ENCODE results near the gene CAMP. TPM values are rescaled to one million over a fixed set of nuclear protein-coding genes. Genes with fewer than 3 reads are reported as not detected.

The CAMP gene
- total RNA-seq, 4 donors from 2014 or later, result not detected

GRCh38 chr3:48218537-48218936, 4.8 kb upstream of the CAMP start:
- DNase-seq, result no peak
- 89% methylated on average over 5 of the region's 5 CpGs; no CpG with 5 or more reads in 1 of the 2 donors for WGBS, 2 donors (ENCODE audit: low coverage in 1 of 2)
- no peak for TF ChIP-seq CTCF (IDR thresholded peaks at IDR 0.05)
- no peak for TF ChIP-seq POLR2A (IDR thresholded peaks at IDR 0.05)
- no peak for TF ChIP-seq EP300 (IDR thresholded peaks at IDR 0.05; ENCODE audit: low read depth)
- no peak for TF ChIP-seq POLR2AphosphoS5 (IDR thresholded peaks at IDR 0.05)
- in situ Hi-C loops (cut with MboI; ENCODE audit: low pct_ligation_motif_present in 1 of 4, low pct_unique_long_range_greater_than_20kb in 1 of 4, low sequenced_read_pairs in 3 of 4), result no loop called here
- Histone ChIP-seq H3K27me3 (no peaks in the 10 kb centered on the region), H3K36me3 (no peaks in the 10 kb centered on the region), H3K4me3 (no peak overlapping the region), H3K9me3 (no peaks in the 10 kb centered on the region), H3K4me1 (peaks cover 0 to 19% (median 5%) of the 10 kb centered on the region in 4 donors), H3K27ac (no peak overlapping the region)
- intact Hi-C loops (cut with DNase I; ENCODE audit: low total_unique reads), result no loop called here

GRCh38 chr3:48219543-48219942, 3.8 kb upstream of the CAMP start:
- H3K9me3 ChIP-seq, result no peaks in the 10 kb centered on the region
- H3K4me3 ChIP-seq, result no peak overlapping the region
- no peaks in the 10 kb centered on the region for H3K27me3 ChIP-seq
- WGBS, 2 donors (ENCODE audit: low coverage in 1 of 2), result 89% methylated on average over 3 of the region's 3 CpGs; no CpG with 5 or more reads in 1 of the 2 donors
- H3K27ac ChIP-seq, result no peak overlapping the region
- no peaks in the 10 kb centered on the region for H3K36me3 ChIP-seq
- intact Hi-C loops (cut with DNase I; ENCODE audit: low total_unique reads), result no loop called here
- in situ Hi-C loops (cut with MboI; ENCODE audit: low pct_ligation_motif_present in 1 of 4, low pct_unique_long_range_greater_than_20kb in 1 of 4, low sequenced_read_pairs in 3 of 4), result no loop called here
- no peak for DNase-seq
- TF ChIP-seq POLR2AphosphoS5 (IDR thresholded peaks at IDR 0.05) (no peak), CTCF (IDR thresholded peaks at IDR 0.05) (no peak), POLR2A (IDR thresholded peaks at IDR 0.05) (no peak), EP300 (IDR thresholded peaks at IDR 0.05; ENCODE audit: low read depth) (no peak)
- H3K4me1 ChIP-seq, result peaks cover 0 to 19% (median 5%) of the 10 kb centered on the region in 4 donors

- in situ Hi-C loops (cut with MboI; ENCODE audit: low pct_ligation_motif_present in 1 of 4, low pct_unique_long_range_greater_than_20kb in 1 of 4, low sequenced_read_pairs in 3 of 4) (no loop called here), intact Hi-C loops (cut with DNase I; ENCODE audit: low total_unique reads) (no loop called here)
- Histone ChIP-seq H3K27me3 (no peaks in the 10 kb centered on the region), H3K4me1 (peaks cover 0 to 10% (median 0%) of the 10 kb centered on the region in 4 donors), H3K9me3 (no peaks in the 10 kb centered on the region), H3K4me3 (no peak overlapping the region), H3K27ac (no peak overlapping the region), H3K36me3 (no peaks in the 10 kb centered on the region)
- TF ChIP-seq EP300 (IDR thresholded peaks at IDR 0.05; ENCODE audit: low read depth), result no peak
- no peak for TF ChIP-seq POLR2A (IDR thresholded peaks at IDR 0.05)
- no peak for TF ChIP-seq POLR2AphosphoS5 (IDR thresholded peaks at IDR 0.05)
- no peak for TF ChIP-seq CTCF (IDR thresholded peaks at IDR 0.05)
- DNase-seq, result no peak
- 86 to 93% methylated on average over 5 to 9 of the region's 9 CpGs for WGBS, 2 donors (ENCODE audit: low coverage in 1 of 2)
Observed at GRCh38 chr3:48220746-48221145, 2.5 kb upstream of the CAMP start.

GRCh38 chr3:48225587-48225986, 2.3 kb downstream of the CAMP start:
- WGBS, 2 donors (ENCODE audit: low coverage in 1 of 2), result 62% methylated on average over 2 to 3 of the region's 3 CpGs
- TF ChIP-seq POLR2A (IDR thresholded peaks at IDR 0.05), result no peak
- no peaks in the 10 kb centered on the region for H3K9me3 ChIP-seq
- H3K27me3 ChIP-seq, result no peaks in the 10 kb centered on the region
- H3K4me1 ChIP-seq, result no peaks in the 10 kb centered on the region
- in situ Hi-C loops (cut with MboI; ENCODE audit: low pct_ligation_motif_present in 1 of 4, low pct_unique_long_range_greater_than_20kb in 1 of 4, low sequenced_read_pairs in 3 of 4), result no loop called here
- no peak overlapping the region for H3K27ac ChIP-seq
- no peak overlapping the region for H3K4me3 ChIP-seq
- no peaks in the 10 kb centered on the region for H3K36me3 ChIP-seq
- no peak for DNase-seq
- intact Hi-C loops (cut with DNase I; ENCODE audit: low total_unique reads), result no loop called here

GRCh38 chr3:48226939-48227338, 3.6 kb downstream of the CAMP start:
- TF ChIP-seq EP300 (IDR thresholded peaks at IDR 0.05; ENCODE audit: low read depth) (no peak), POLR2AphosphoS5 (IDR thresholded peaks at IDR 0.05) (no peak), CTCF (IDR thresholded peaks at IDR 0.05) (no peak), POLR2A (IDR thresholded peaks at IDR 0.05) (no peak)
- 48 to 57% methylated on average over 2 to 3 of the region's 3 CpGs for WGBS, 2 donors (ENCODE audit: low coverage in 1 of 2)
- H3K4me1 ChIP-seq, result no peaks in the 10 kb centered on the region
- H3K36me3 ChIP-seq, result no peaks in the 10 kb centered on the region
- no peaks in the 10 kb centered on the region for H3K9me3 ChIP-seq
- intact Hi-C loops (cut with DNase I; ENCODE audit: low total_unique reads) (no loop called here), in situ Hi-C loops (cut with MboI; ENCODE audit: low pct_ligation_motif_present in 1 of 4, low pct_unique_long_range_greater_than_20kb in 1 of 4, low sequenced_read_pairs in 3 of 4) (no loop called here)
- DNase-seq, result no peak
- no peak overlapping the region for H3K27ac ChIP-seq
- H3K4me3 ChIP-seq, result no peak overlapping the region
- no peaks in the 10 kb centered on the region for H3K27me3 ChIP-seq
